ENCODE results near the gene NPAS2. TPM values are rescaled to one million over a fixed set of nuclear protein-coding genes. Genes with fewer than 3 reads are reported as not detected.

Gene NPAS2
- total RNA-seq, 1 experiment from 2014 or later = 20.4 TPM

DNA sequence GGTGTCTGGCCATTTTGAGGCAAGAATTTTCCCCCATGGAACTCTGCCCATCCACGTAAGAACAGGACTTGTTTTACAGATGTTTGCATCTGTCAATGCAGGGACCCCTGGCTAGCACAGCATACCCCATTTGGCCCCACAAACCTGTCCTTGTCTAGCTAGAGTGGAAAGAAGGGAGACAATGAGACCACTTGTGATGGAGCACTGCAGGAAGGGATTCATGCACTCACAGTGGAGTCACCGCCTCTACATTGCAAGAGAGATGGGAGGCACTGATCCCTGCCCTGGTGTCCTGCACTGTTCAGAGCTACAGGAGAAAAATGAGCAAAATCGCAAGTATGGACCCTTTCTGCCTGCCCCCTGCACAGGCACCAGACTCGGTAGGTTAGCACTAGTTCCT, 32.5 kb downstream of the NPAS2 start:
- no peaks in the 10 kb centered on the region for H3K27me3 ChIP-seq (ENCODE audit: insufficient read depth, low read length)
- no peak for DNase-seq (ENCODE audit: low read depth, low spot score)
- POLR2A ChIA-PET = no interaction called here
- no peak overlapping the region for H3K4me3 ChIP-seq (replicated peaks in 1 of 2; ENCODE audit: low read depth in 1 of 2, low read length in 2 of 2)
- CTCF ChIA-PET = no interaction called here
- H3K9me3 ChIP-seq (ENCODE audit: control insufficient read depth in 1 of 2, insufficient read depth in 1 of 2, low read depth in 1 of 2, low read length in 2 of 2) = no peaks in the 10 kb centered on the region
- H3K4me2 ChIP-seq (ENCODE audit: low read length) = no peak overlapping the region
- RAD21 ChIA-PET (ENCODE audit: low non-redundant PET in 1 of 2, low total read pairs in 2 of 2, uncharacterized antibody in 2 of 2, unreplicated experiment in 2 of 2) = no interaction called here
- no TSS peak for BruUV-seq (replicated peaks)
- no peaks in the 10 kb centered on the region for H3K36me3 ChIP-seq (ENCODE audit: control insufficient read depth in 1 of 2, insufficient read depth in 2 of 2, low read length in 2 of 2)
- H3K27ac ChIP-seq (ENCODE audit: low read depth, low read length) = no peak overlapping the region
- H3K4me1 ChIP-seq (ENCODE audit: control insufficient read depth in 1 of 2, insufficient read depth in 2 of 2, low read length in 2 of 2) = peaks cover 0 to 27% of the 10 kb centered on the region in 2 experiments; a peak in 3 of 4 replicates
- TF ChIP-seq SP1 (IDR thresholded peaks at IDR 0.05; ENCODE audit: low read depth) (no peak), EZH2phosphoT487 (IDR thresholded peaks at IDR 0.05; ENCODE audit: borderline replicate concordance) (no peak), YY1 (IDR thresholded peaks at IDR 0.05; ENCODE audit: extremely low read depth, insufficient replicate concordance, low read depth, low read length) (no peak), CBX3 (IDR thresholded peaks at IDR 0.05; ENCODE audit: low read depth) (no peak), CEBPB (IDR thresholded peaks at IDR 0.05; ENCODE audit: low read depth) (no peak), SRF (IDR thresholded peaks at IDR 0.05; ENCODE audit: low read depth) (no peak), SIN3A (IDR thresholded peaks at IDR 0.05; ENCODE audit: low read depth) (no peak), ZNF274 (IDR thresholded peaks at IDR 0.05; ENCODE audit: low read depth, low read length) (no peak), RAD21 (IDR thresholded peaks at IDR 0.05; ENCODE audit: low read depth) (no peak), EZH2 (IDR thresholded peaks at IDR 0.05) (no peak), ELF1 (IDR thresholded peaks at IDR 0.05; ENCODE audit: borderline replicate concordance, low read depth) (no peak), POLR2AphosphoS5 (IDR thresholded peaks at IDR 0.05; ENCODE audit: low read depth, low read length) (no peak), FOSL1 (IDR thresholded peaks at IDR 0.05; ENCODE audit: low read depth) (no peak), TCF7L2 (IDR thresholded peaks at IDR 0.05; ENCODE audit: borderline replicate concordance, extremely low read depth, insufficient read depth, insufficient read length) (no peak)
- TF ChIP-seq, protein P1, sequence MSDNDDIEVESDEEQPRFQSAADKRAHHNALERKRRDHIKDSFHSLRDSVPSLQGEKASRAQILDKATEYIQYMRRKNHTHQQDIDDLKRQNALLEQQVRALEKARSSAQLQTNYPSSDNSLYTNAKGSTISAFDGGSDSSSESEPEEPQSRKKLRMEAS (IDR thresholded peaks at IDR 0.05) = no peak
- TF ChIP-seq, protein P2, sequence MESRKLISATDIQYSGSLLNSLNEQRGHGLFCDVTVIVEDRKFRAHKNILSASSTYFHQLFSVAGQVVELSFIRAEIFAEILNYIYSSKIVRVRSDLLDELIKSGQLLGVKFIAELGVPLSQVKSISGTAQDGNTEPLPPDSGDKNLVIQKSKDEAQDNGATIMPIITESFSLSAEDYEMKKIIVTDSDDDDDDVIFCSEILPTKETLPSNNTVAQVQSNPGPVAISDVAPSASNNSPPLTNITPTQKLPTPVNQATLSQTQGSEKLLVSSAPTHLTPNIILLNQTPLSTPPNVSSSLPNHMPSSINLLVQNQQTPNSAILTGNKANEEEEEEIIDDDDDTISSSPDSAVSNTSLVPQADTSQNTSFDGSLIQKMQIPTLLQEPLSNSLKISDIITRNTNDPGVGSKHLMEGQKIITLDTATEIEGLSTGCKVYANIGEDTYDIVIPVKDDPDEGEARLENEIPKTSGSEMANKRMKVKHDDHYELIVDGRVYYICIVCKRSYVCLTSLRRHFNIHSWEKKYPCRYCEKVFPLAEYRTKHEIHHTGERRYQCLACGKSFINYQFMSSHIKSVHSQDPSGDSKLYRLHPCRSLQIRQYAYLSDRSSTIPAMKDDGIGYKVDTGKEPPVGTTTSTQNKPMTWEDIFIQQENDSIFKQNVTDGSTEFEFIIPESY (IDR thresholded peaks at IDR 0.05; ENCODE audit: extremely low read depth, insufficient replicate concordance, low read length) = no peak
- TF ChIP-seq, protein P3, sequence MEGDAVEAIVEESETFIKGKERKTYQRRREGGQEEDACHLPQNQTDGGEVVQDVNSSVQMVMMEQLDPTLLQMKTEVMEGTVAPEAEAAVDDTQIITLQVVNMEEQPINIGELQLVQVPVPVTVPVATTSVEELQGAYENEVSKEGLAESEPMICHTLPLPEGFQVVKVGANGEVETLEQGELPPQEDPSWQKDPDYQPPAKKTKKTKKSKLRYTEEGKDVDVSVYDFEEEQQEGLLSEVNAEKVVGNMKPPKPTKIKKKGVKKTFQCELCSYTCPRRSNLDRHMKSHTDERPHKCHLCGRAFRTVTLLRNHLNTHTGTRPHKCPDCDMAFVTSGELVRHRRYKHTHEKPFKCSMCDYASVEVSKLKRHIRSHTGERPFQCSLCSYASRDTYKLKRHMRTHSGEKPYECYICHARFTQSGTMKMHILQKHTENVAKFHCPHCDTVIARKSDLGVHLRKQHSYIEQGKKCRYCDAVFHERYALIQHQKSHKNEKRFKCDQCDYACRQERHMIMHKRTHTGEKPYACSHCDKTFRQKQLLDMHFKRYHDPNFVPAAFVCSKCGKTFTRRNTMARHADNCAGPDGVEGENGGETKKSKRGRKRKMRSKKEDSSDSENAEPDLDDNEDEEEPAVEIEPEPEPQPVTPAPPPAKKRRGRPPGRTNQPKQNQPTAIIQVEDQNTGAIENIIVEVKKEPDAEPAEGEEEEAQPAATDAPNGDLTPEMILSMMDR (IDR thresholded peaks at IDR 0.05 in 2 of 3, conservative IDR thresholded peaks at IDR 0.05 in 1 of 3; ENCODE audit: borderline replicate concordance in 1 of 3, insufficient read depth in 1 of 3, low read depth in 2 of 3, low read length in 2 of 3) = no peak
- TF ChIP-seq, protein P4, sequence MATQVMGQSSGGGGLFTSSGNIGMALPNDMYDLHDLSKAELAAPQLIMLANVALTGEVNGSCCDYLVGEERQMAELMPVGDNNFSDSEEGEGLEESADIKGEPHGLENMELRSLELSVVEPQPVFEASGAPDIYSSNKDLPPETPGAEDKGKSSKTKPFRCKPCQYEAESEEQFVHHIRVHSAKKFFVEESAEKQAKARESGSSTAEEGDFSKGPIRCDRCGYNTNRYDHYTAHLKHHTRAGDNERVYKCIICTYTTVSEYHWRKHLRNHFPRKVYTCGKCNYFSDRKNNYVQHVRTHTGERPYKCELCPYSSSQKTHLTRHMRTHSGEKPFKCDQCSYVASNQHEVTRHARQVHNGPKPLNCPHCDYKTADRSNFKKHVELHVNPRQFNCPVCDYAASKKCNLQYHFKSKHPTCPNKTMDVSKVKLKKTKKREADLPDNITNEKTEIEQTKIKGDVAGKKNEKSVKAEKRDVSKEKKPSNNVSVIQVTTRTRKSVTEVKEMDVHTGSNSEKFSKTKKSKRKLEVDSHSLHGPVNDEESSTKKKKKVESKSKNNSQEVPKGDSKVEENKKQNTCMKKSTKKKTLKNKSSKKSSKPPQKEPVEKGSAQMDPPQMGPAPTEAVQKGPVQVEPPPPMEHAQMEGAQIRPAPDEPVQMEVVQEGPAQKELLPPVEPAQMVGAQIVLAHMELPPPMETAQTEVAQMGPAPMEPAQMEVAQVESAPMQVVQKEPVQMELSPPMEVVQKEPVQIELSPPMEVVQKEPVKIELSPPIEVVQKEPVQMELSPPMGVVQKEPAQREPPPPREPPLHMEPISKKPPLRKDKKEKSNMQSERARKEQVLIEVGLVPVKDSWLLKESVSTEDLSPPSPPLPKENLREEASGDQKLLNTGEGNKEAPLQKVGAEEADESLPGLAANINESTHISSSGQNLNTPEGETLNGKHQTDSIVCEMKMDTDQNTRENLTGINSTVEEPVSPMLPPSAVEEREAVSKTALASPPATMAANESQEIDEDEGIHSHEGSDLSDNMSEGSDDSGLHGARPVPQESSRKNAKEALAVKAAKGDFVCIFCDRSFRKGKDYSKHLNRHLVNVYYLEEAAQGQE (IDR thresholded peaks at IDR 0.05; ENCODE audit: low read depth) = no peak
- intact Hi-C loops (cut with micrococcal nuclease) = no loop called here
- H3K79me2 ChIP-seq (ENCODE audit: insufficient read depth, low read length) = peaks cover 2% of the 10 kb centered on the region
- ATAC-seq = no peak
- no peaks in the 10 kb centered on the region for H4K20me1 ChIP-seq (ENCODE audit: insufficient read depth)
- no peak overlapping the region for H2AFZ ChIP-seq (ENCODE audit: low read depth, low read length, poor library complexity, severe bottlenecking)
- H3K9ac ChIP-seq (ENCODE audit: low read length) = no peak overlapping the region
- H3K9me2 ChIP-seq (ENCODE audit: insufficient read depth) = no peaks in the 10 kb centered on the region

Measured in HCT116 (cell line).